ENCODE results near the gene CBY1. TPM values are rescaled to one million over a fixed set of nuclear protein-coding genes. Genes with fewer than 3 reads are reported as not detected.

CBY1 gene
- total and polyA plus RNA-seq, 9 of the 15 experiments (the other 6 are each of a cell fraction or from before 2014, with no cell fraction given) = 5.7 to 19.7 (median 10.8) TPM

GRCh38 chr22:38706101-38706900 lies 49.9 kb downstream of the CBY1 start (continued):
- TF ChIP-seq GTF2F1 (IDR thresholded peaks at IDR 0.05; ENCODE audit: low read depth, low read length) = no peak
- TF ChIP-seq TSHZ1 (CRISPR knock-in tag; IDR thresholded peaks at IDR 0.05) = no peak
- peak; percentile 47; the same call in 1 of the 2 replicates for TF ChIP-seq GATAD2B (IDR thresholded peaks at IDR 0.05; ENCODE audit: borderline replicate concordance)
- 0 out of 4 replicates have a peak, but pooled peaks have one; percentile 4 to 40 for TF ChIP-seq UBTF (IDR thresholded peaks at IDR 0.05; ENCODE audit: borderline replicate concordance in 1 of 2, low read depth in 2 of 2, low read length in 2 of 2)
- no peak for TF ChIP-seq NCOA1 (IDR thresholded peaks at IDR 0.05; ENCODE audit: low read depth)
- peak; percentile 11; the same call in 1 of the 2 replicates for TF ChIP-seq ZFX (CRISPR knock-in tag; IDR thresholded peaks at IDR 0.05)
- TF ChIP-seq MAZ (CRISPR knock-in tag; conservative IDR thresholded peaks at IDR 0.05 in 1 of 2, IDR thresholded peaks at IDR 0.05 in 1 of 2) = 0 out of 4 replicates have a peak, but pooled peaks of 1 of the 2 experiments have one; percentile 27
- TF ChIP-seq RBFOX2 (IDR thresholded peaks at IDR 0.05; ENCODE audit: low read depth, low read length) = peak; percentile 75
- no peak for TF ChIP-seq HMGXB4 (CRISPR knock-in tag; IDR thresholded peaks at IDR 0.05)
- peak; percentile 34 for TF ChIP-seq PCBP1 (IDR thresholded peaks at IDR 0.05; ENCODE audit: low read depth, low read length, poor library complexity, severe bottlenecking)
- TF ChIP-seq FOS (IDR thresholded peaks at IDR 0.05; ENCODE audit: extremely low read depth, insufficient read length) = no peak
- no peak for TF ChIP-seq BRD4 (IDR thresholded peaks at IDR 0.05)
- TF ChIP-seq SAP30 (IDR thresholded peaks at IDR 0.05; ENCODE audit: borderline replicate concordance, insufficient read depth, low read depth, low read length, poor library complexity, severe bottlenecking) = no peak
- no peak for TF ChIP-seq ZNF717 (CRISPR knock-in tag; IDR thresholded peaks at IDR 0.05)
- no peak for TF ChIP-seq SLC30A9 (CRISPR knock-in tag; IDR thresholded peaks at IDR 0.05)
- no peak for TF ChIP-seq THAP12 (CRISPR knock-in tag; IDR thresholded peaks at IDR 0.05)
